ENCODE measurements around the gene PDAP1. TPM values are rescaled to one million over a fixed set of nuclear protein-coding genes. Genes with fewer than 3 reads are reported as not detected.
A peak's percentile ranks its signal among the peaks of the same experiment; 100 is the strongest.

Gene PDAP1
- total and polyA plus RNA-seq, 12 donors = 71.4 to 312 (median 97.6) TPM

DNA sequence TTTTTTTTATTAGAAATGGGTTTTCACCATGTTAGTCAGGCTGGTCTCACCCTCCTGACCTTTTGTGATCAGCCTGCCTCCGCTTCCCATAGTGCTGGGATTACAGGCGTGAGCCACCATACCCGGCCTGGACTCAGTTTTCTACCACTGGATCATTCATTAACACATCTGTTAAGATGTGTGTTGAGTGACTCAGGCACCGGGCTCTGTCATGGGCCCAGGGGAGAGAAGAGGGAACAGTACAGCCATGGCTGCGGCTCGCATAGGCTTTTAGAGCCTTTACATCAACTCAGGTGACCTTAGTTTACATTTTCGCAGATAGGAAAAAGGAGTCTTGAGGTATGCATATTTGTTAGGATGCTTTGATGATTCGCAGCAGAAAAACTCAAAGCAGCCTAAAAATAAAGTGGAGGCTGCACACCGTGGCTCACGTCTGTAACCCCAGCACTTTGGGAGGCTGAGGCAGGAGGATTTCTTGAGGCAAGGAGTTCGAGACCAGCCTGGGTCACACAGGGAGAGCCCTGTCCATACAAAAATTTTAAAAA lies 36.9 kb downstream of the PDAP1 start:
- no peak for DNase-seq
- Histone ChIP-seq H3K36me3 (peaks cover 0 to 36% (median 13%) of the 10 kb centered on the region in 9 donors), H3K27me3 (no peaks in the 10 kb centered on the region), H3K4me1 (peaks cover 0 to 30% (median 20%) of the 10 kb centered on the region in 9 donors), H3K9me3 (no peaks in the 10 kb centered on the region), H3K4me3 (no peak overlapping the region), H3K27ac (no peak overlapping the region)
- no peak for TF ChIP-seq CTCF (IDR thresholded peaks at IDR 0.05)
- intact Hi-C loops (cut with DNase I) = loop anchor here in 2 of 10 donors (5.0 to 10.0 kb wide), 3 partner anchors 36 to 133 kb away; partner anchors contain the start of genes BUD31 (in 1 of the 2), PDAP1 (in 1 of the 2), ZKSCAN5 (in 1 of the 2) and ZNF394 (in 1 of the 2)
- WGBS, 2 donors = 94 to 96% methylated on average over 11 of the region's 11 CpGs
- no peak for ATAC-seq

DNA sequence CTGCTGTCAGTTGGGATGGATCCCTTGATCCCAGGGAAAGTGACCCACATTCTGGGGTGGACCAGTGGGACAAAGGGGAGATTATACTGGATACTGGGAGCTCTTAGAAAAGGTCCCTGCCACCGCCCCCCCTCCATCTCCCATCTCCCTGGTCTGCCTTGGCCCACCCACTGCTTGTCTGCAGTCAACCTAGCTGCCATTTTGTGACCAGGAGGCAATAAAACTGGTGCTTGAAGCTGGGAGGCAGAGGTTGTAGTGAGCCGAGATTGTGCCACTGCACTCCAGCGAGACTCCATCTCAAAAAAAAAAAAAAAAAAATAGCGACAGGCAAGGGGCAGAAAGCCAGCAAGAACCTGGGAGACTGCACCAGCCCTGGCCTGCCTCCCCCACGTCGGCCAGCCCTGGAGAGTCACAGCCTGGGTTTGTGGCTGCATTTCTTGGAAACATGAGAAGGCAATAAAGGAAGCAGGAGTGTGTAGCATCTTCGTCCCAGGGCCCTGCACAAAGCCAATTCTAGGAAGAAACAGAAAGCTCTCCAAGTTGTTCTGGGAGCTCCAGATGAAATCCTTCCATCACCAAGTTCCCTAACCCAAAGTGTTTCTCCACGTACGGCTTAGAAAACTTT lies 38.5 kb downstream of the PDAP1 start:
- no peaks in the 10 kb centered on the region for H3K27me3 ChIP-seq
- DNase-seq = no peak
- TF ChIP-seq CTCF (IDR thresholded peaks at IDR 0.05) = no peak
- H3K27ac ChIP-seq = peak overlapping the region in 4 of 10 donors; percentile 10 to 48 (median 17)
- peaks cover 0 to 48% (median 22%) of the 10 kb centered on the region in 9 donors for H3K36me3 ChIP-seq
- no peak overlapping the region for H3K4me3 ChIP-seq
- intact Hi-C loops (cut with DNase I) = loop anchor here in 4 of 10 donors (5.0 to 10.0 kb wide), 4 partner anchors 37 to 135 kb away; partner anchors contain the start of genes BUD31 (in 1 of the 4), PDAP1 (in 1 of the 4), ZKSCAN5 (in 1 of the 4) and ZNF394 (in 1 of the 4)
- 52 to 54% methylated on average over 8 to 9 of the region's 9 CpGs for WGBS, 2 donors
- H3K9me3 ChIP-seq = no peaks in the 10 kb centered on the region
- peaks cover 0 to 20% (median 11%) of the 10 kb centered on the region in 9 donors for H3K4me1 ChIP-seq
- no peak for ATAC-seq

GRCh38 chr7:99368750-99369389 lies 39.5 kb downstream of the PDAP1 start:
- 92 to 96% methylated on average over 13 of the region's 13 CpGs for WGBS, 2 donors
- peaks cover 0 to 17% (median 8%) of the 10 kb centered on the region in 9 donors for H3K4me1 ChIP-seq
- intact Hi-C loops (cut with DNase I) = loop anchor here in 2 of 10 donors (5.0 to 10.0 kb wide), 2 partner anchors 43 to 46 kb away; no protein-coding TSS in a partner anchor

More at GRCh38 chr7:99368750-99369389, 39.5 kb downstream of the PDAP1 start:
- Histone ChIP-seq H3K4me3 (no peak overlapping the region), H3K27ac (peak overlapping the region in 1 of 10 donors; percentile 48), H3K27me3 (no peaks in the 10 kb centered on the region), H3K36me3 (peaks cover 0 to 58% (median 32%) of the 10 kb centered on the region in 9 donors), H3K9me3 (no peaks in the 10 kb centered on the region)
- ATAC-seq (no peak), DNase-seq (no peak)
- TF ChIP-seq CTCF (IDR thresholded peaks at IDR 0.05) = no peak
